Loucy (cell line): Measurements from ENCODE around the gene SINHCAF.

Experiments
- H2AFZ ChIP-seq: fragments of 200-600 bp; sonication (generic); 2 replicates; pipeline ENCODE4 v1.6.0; 2016; ENCODE audit warnings: antibody characterized with exemption, mild to moderate bottlenecking, low read length, moderate library complexity
- H3F3A ChIP-seq: fragments of 200-600 bp; 2 replicates; pipeline ENCODE4 v1.6.0; 2016; ENCODE audit warnings: antibody characterized with exemption, low read depth, mild to moderate bottlenecking
- H3K27me3 ChIP-seq: fragments of 200-600 bp; sonication (generic); 2 replicates; pipeline ENCODE4 v1.6.1; 2014; ENCODE audit warnings: low read length, mild to moderate bottlenecking; ENCODE audit not compliant: insufficient read depth, poor library complexity, severe bottlenecking
- H3K36me3 ChIP-seq: fragments of 200-600 bp; sonication (generic); 2 replicates; pipeline ENCODE4 v1.6.1; 2016; ENCODE audit warnings: low read length; ENCODE audit not compliant: insufficient read depth
- H3K4me1 ChIP-seq: fragments of 200-600 bp; sonication (generic); 2 replicates; pipeline ENCODE4 v1.5.1; 2014; ENCODE audit warnings: low read length, mild to moderate bottlenecking; ENCODE audit not compliant: insufficient read depth, poor library complexity, severe bottlenecking
- H3K4me2 ChIP-seq: fragments of 200-600 bp; sonication (generic); 2 replicates; pipeline ENCODE4 v1.6.0; 2014; ENCODE audit warnings: antibody characterized with exemption, low read length, low read depth, mild to moderate bottlenecking; ENCODE audit not compliant: poor library complexity, severe bottlenecking
- H3K4me3 ChIP-seq: fragments of 200-600 bp; sonication (generic); 2 replicates; pipeline ENCODE4 v1.5.1; 2014; ENCODE audit warnings: low read length, mild to moderate bottlenecking, mixed read lengths; ENCODE audit not compliant: poor library complexity, severe bottlenecking
- H3K79me2 ChIP-seq: fragments of 200-600 bp; sonication (generic); 2 replicates; pipeline ENCODE4 v1.6.1; 2014; ENCODE audit warnings: low read length; ENCODE audit not compliant: insufficient read depth
- H3K9ac ChIP-seq: fragments of 200-600 bp; sonication (generic); 2 replicates; pipeline ENCODE4 v1.6.0; 2014; ENCODE audit warnings: mild to moderate bottlenecking, low read depth, low read length, moderate library complexity; ENCODE audit not compliant: poor library complexity, severe bottlenecking
- H3K9me2 ChIP-seq: fragments of 200-600 bp; sonication (generic); replicated peaks from 2 replicates; pipeline ENCODE4 v1.6.1; 2016; ENCODE audit warnings: low read depth, low read length, mixed read lengths
- H3K9me3 ChIP-seq: fragments of 200-600 bp; sonication (generic); 2 replicates; pipeline ENCODE4 v1.6.1; 2014; ENCODE audit warnings: mild to moderate bottlenecking, antibody characterized with exemption, low read length, low read depth; ENCODE audit not compliant: insufficient read depth
- H4K20me1 ChIP-seq: fragments of 200-600 bp; sonication (generic); 2 replicates; pipeline ENCODE4 v1.6.0; 2014; ENCODE audit warnings: antibody characterized with exemption, low read length, mild to moderate bottlenecking; ENCODE audit not compliant: insufficient read depth, poor library complexity, severe bottlenecking
- EZH2phosphoT487 ChIP-seq: fragments of 200-600 bp; IDR thresholded peaks from 2 replicates; pipeline ENCODE4 v1.6.1; 2018; ENCODE audit warnings: antibody characterized with exemption, mild to moderate bottlenecking, moderate library complexity, borderline replicate concordance
- TF ChIP-seq, protein P1 (sequence below): fragments of 200-600 bp; sonication (generic); conservative IDR thresholded peaks from 2 replicates; pipeline ENCODE4 v1.5.1; 2014; ENCODE audit warnings: mild to moderate bottlenecking, antibody characterized with exemption, low read length

Gene SINHCAF

DNA sequence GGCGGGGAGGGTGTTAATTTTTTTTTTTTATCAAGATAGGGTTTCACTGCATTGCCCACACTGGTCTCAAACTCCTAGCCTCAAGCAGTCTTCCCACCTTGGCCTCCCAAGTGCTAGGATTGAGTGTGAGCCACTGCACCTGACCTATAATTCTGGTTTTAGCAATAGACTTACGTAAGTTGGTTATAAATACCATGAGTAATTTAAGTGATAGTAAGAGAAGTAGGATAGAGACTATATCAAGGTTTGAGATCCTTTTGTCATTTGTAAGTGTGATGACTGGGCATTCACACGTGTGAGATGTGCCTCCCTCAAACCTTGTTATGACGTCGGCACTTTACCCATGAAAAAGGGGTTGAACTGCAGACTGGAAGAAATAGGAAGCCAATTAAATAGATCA, 22.5 kb downstream of the SINHCAF start:
- Histone ChIP-seq H3K79me2 (peaks cover 100% of the 10 kb centered on the region), H3K9ac (no peak overlapping the region), H3K9me3 (no peaks in the 10 kb centered on the region), H2AFZ (no peak overlapping the region), H4K20me1 (peaks cover 92% of the 10 kb centered on the region), H3K4me3 (no peak overlapping the region), H3K27me3 (no peaks in the 10 kb centered on the region), H3K36me3 (peaks cover 67% of the 10 kb centered on the region), H3K9me2 (no peaks in the 10 kb centered on the region), H3F3A (no peaks in the 10 kb centered on the region), H3K4me2 (no peak overlapping the region), H3K4me1 (peaks cover under 1% of the 10 kb centered on the region)
- no peak for TF ChIP-seq EZH2phosphoT487
- TF ChIP-seq, protein P1, sequence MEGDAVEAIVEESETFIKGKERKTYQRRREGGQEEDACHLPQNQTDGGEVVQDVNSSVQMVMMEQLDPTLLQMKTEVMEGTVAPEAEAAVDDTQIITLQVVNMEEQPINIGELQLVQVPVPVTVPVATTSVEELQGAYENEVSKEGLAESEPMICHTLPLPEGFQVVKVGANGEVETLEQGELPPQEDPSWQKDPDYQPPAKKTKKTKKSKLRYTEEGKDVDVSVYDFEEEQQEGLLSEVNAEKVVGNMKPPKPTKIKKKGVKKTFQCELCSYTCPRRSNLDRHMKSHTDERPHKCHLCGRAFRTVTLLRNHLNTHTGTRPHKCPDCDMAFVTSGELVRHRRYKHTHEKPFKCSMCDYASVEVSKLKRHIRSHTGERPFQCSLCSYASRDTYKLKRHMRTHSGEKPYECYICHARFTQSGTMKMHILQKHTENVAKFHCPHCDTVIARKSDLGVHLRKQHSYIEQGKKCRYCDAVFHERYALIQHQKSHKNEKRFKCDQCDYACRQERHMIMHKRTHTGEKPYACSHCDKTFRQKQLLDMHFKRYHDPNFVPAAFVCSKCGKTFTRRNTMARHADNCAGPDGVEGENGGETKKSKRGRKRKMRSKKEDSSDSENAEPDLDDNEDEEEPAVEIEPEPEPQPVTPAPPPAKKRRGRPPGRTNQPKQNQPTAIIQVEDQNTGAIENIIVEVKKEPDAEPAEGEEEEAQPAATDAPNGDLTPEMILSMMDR = no peak

DNA sequence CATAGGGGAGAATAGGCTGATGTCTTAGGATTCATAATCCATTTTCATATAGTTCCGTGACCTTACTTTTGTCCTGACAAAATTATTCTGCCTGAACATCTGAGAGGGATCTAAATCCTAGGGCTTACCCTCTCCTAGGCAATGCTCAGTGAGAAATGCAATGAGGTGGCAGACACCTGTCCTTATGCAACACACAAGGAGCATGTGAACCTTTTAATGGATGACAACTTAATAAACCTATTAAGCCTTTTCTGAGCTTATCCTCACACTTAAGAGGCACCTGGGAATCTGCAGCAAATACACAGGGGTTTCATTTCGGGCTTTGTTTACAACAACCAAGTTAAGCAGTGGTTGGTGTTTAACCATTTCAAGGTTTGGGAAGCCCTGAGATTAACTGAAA, 24.6 kb downstream of the SINHCAF start:
- TF ChIP-seq, protein P1 = no peak
- no peak for TF ChIP-seq EZH2phosphoT487
- Histone ChIP-seq H3K9me2 (no peaks in the 10 kb centered on the region), H3K4me2 (no peak overlapping the region), H3K79me2 (peaks cover 99% of the 10 kb centered on the region), H3K9me3 (no peaks in the 10 kb centered on the region), H3K27me3 (no peaks in the 10 kb centered on the region), H2AFZ (no peak overlapping the region), H3K4me3 (no peak overlapping the region), H4K20me1 (peaks cover 91% of the 10 kb centered on the region), H3F3A (no peaks in the 10 kb centered on the region), H3K9ac (no peak overlapping the region), H3K36me3 (peaks cover 87% of the 10 kb centered on the region), H3K4me1 (peaks cover 8% of the 10 kb centered on the region)

DNA sequence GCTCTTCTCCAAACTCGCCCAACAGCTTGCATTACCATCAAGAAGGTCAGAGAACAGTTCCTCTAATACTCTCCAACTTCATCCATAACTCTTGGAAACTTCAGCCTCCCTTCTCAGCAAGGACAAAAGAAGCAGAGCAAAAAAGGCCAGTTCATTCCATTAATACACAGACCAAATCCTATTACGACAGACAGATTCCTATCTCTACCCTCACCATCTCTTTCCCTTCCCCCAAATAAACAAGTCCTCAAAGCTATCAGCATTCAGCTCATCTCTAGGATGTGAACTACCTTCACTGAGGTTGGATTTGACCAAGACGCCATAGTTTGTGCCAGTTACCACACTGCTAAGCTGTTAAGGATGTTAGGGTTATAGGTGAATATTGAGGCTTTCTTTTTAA, 25.2 kb downstream of the SINHCAF start:
- Histone ChIP-seq H3K4me1 (peaks cover 8% of the 10 kb centered on the region), H3K79me2 (peaks cover 97% of the 10 kb centered on the region), H2AFZ (no peak overlapping the region), H3K9ac (no peak overlapping the region), H3K4me3 (no peak overlapping the region), H3K27me3 (no peaks in the 10 kb centered on the region), H3K9me2 (no peaks in the 10 kb centered on the region), H3K4me2 (no peak overlapping the region), H3K36me3 (peaks cover 91% of the 10 kb centered on the region), H3F3A (no peaks in the 10 kb centered on the region), H4K20me1 (peaks cover 88% of the 10 kb centered on the region), H3K9me3 (no peaks in the 10 kb centered on the region)
- TF ChIP-seq, protein P1 = no peak
- no peak for TF ChIP-seq EZH2phosphoT487
